Trophoblast cell (in vitro differentiated cells and primary cell): ENCODE data around the gene NPHP4.

Experiments
- DNase-seq, 2 donors: peaks; one replicate each; pipeline ENCODE4 v3.0.0-alpha.2; 2016
- H2AFZ ChIP-seq: 2 replicates; pipeline ENCODE4 v1.6.1; 2013; ENCODE audit warnings: low read length, moderate library complexity, mild to moderate bottlenecking; ENCODE audit not compliant: insufficient read depth, poor library complexity
- H2AK5ac ChIP-seq: 2 replicates; pipeline ENCODE4 v1.6.1; 2013; ENCODE audit warnings: mild to moderate bottlenecking, low read length
- H2BK120ac ChIP-seq: 2 replicates; pipeline ENCODE4 v1.6.1; 2013; ENCODE audit warnings: low read length, mild to moderate bottlenecking, moderate library complexity; ENCODE audit not compliant: insufficient read depth, poor library complexity
- H2BK12ac ChIP-seq: 2 replicates; pipeline ENCODE4 v1.6.1; 2013; ENCODE audit warnings: mild to moderate bottlenecking, low read length, moderate library complexity
- H2BK5ac ChIP-seq: 2 replicates; pipeline ENCODE4 v1.6.1; 2013; ENCODE audit warnings: low read length, low read depth, moderate library complexity, mild to moderate bottlenecking; ENCODE audit not compliant: poor library complexity
- H3K14ac ChIP-seq: 2 replicates; pipeline ENCODE4 v1.6.1; 2013; ENCODE audit warnings: mild to moderate bottlenecking, low read length
- H3K18ac ChIP-seq: 2 replicates; pipeline ENCODE4 v1.6.1; 2013; ENCODE audit warnings: mild to moderate bottlenecking, low read length
- H3K23ac ChIP-seq: 2 replicates; pipeline ENCODE4 v1.6.1; 2013; ENCODE audit warnings: low read length
- H3K27ac ChIP-seq: 2 replicates; pipeline ENCODE4 v1.5.1; 2013; ENCODE audit warnings: low read depth, mild to moderate bottlenecking, inconsistent platforms, low read length, moderate library complexity
- H3K27me3 ChIP-seq: 2 replicates; pipeline ENCODE4 v1.6.1; 2013; ENCODE audit warnings: inconsistent platforms, mild to moderate bottlenecking, low read length, moderate library complexity; ENCODE audit not compliant: insufficient read depth
- H3K36me3 ChIP-seq, 2 experiments: 1 replicate in 1 of 2; 2 replicates in 1 of 2; pipeline ENCODE4 v1.6.1; 2013; ENCODE audit warnings: low read length in 2 of 2, mild to moderate bottlenecking in 2 of 2, moderate library complexity in 1 of 2; ENCODE audit not compliant: insufficient read depth in 2 of 2, control insufficient read depth in 1 of 2
- H3K4ac ChIP-seq: 2 replicates; pipeline ENCODE4 v1.6.1; 2013; ENCODE audit warnings: low read depth, mild to moderate bottlenecking, low read length, moderate library complexity
- H3K4me1 ChIP-seq, 2 experiments: 1 replicate in 1 of 2; 2 replicates in 1 of 2; pipeline ENCODE4 v1.6.1; 2013; ENCODE audit warnings: low read length in 2 of 2, mild to moderate bottlenecking in 2 of 2, moderate library complexity in 1 of 2; ENCODE audit not compliant: insufficient read depth in 2 of 2, control insufficient read depth in 1 of 2
- H3K4me2 ChIP-seq: 2 replicates; pipeline ENCODE4 v1.6.1; 2013; ENCODE audit warnings: inconsistent platforms, mild to moderate bottlenecking, low read length, moderate library complexity
- H3K4me3 ChIP-seq: 2 replicates; pipeline ENCODE4 v1.5.1; 2013; ENCODE audit warnings: mild to moderate bottlenecking, low read depth, low read length, inconsistent platforms
- H3K79me1 ChIP-seq: one replicate; pipeline ENCODE4 v1.6.1; 2013; ENCODE audit warnings: low read length
- H3K79me2 ChIP-seq: 2 replicates; pipeline ENCODE4 v1.6.1; 2013; ENCODE audit warnings: low read length, mild to moderate bottlenecking; ENCODE audit not compliant: control insufficient read depth, insufficient read depth, poor library complexity
- H3K9ac ChIP-seq: 2 replicates; pipeline ENCODE4 v1.6.1; 2013; ENCODE audit warnings: mild to moderate bottlenecking, low read length
- H3K9me3 ChIP-seq: 2 replicates; pipeline ENCODE4 v1.6.1; 2013; ENCODE audit warnings: low read depth, mild to moderate bottlenecking, control low read depth, inconsistent platforms, low read length; ENCODE audit not compliant: insufficient read depth
- H4K12ac ChIP-seq: 2 replicates; pipeline ENCODE4 v1.6.1; 2013; ENCODE audit warnings: low read depth, mild to moderate bottlenecking, low read length, moderate library complexity
- H4K8ac ChIP-seq: 2 replicates; pipeline ENCODE4 v1.6.1; 2013; ENCODE audit warnings: low read depth, mild to moderate bottlenecking, low read length, moderate library complexity
- H4K91ac ChIP-seq: one replicate; pipeline ENCODE4 v1.6.1; 2013; ENCODE audit warnings: low read depth, mild to moderate bottlenecking, low read length, moderate library complexity
- WGBS: extraction: QIAGEN DNeasy Blood & Tissue Kit; methylation state at CpG from one replicate; pipeline ENCODE4 v1.1.7; 2013; ENCODE audit warnings: missing lambda C conversion rate; ENCODE audit not compliant: insufficient read length, insufficient coverage; ENCODE audit errors: extremely low coverage; 5-methylcytosine and 5-hydroxymethylcytosine counted together

The NPHP4 gene

GRCh38 chr1:6011946-6012258 is 19.7 kb upstream of the NPHP4 start:
- H4K12ac ChIP-seq, result no peak overlapping the region
- H3K9me3 ChIP-seq, result peaks cover 6% of the 10 kb centered on the region
- no peak for DNase-seq
- no peaks in the 10 kb centered on the region for H3K79me1 ChIP-seq
- no peak overlapping the region for H3K4ac ChIP-seq
- no peak overlapping the region for H3K18ac ChIP-seq
- H3K27ac ChIP-seq, result no peak overlapping the region
- no peak overlapping the region for H2AK5ac ChIP-seq
- no peak overlapping the region for H2BK5ac ChIP-seq
- WGBS, result 100% methylated on average over 1 of the region's 3 CpGs
- no peak overlapping the region for H3K14ac ChIP-seq
- no peak overlapping the region for H3K9ac ChIP-seq
- H3K4me1 ChIP-seq, result no peaks in the 10 kb centered on the region
- no peaks in the 10 kb centered on the region for H3K27me3 ChIP-seq
- no peak overlapping the region for H2AFZ ChIP-seq
- no peak overlapping the region for H4K8ac ChIP-seq
- no peak overlapping the region for H2BK120ac ChIP-seq
- no peaks in the 10 kb centered on the region for H3K36me3 ChIP-seq
- H3K4me3 ChIP-seq, result no peak overlapping the region
- H4K91ac ChIP-seq, result no peak overlapping the region
- H3K23ac ChIP-seq, result no peak overlapping the region
- H3K79me2 ChIP-seq, result no peaks in the 10 kb centered on the region
- H2BK12ac ChIP-seq, result no peak overlapping the region
- H3K4me2 ChIP-seq, result no peak overlapping the region

GRCh38 chr1:6011161-6011945 is 19.1 kb upstream of the NPHP4 start:
- Histone ChIP-seq H3K79me1 (no peaks in the 10 kb centered on the region), H3K14ac (no peak overlapping the region), H2AK5ac (no peak overlapping the region), H4K12ac (no peak overlapping the region), H3K4me1 (no peaks in the 10 kb centered on the region), H3K4ac (no peak overlapping the region), H2BK12ac (no peak overlapping the region), H3K36me3 (no peaks in the 10 kb centered on the region), H3K79me2 (no peaks in the 10 kb centered on the region), H2BK120ac (no peak overlapping the region), H3K18ac (no peak overlapping the region), H2AFZ (no peak overlapping the region), H3K9me3 (peaks cover 6% of the 10 kb centered on the region), H4K8ac (no peak overlapping the region), H3K27me3 (no peaks in the 10 kb centered on the region), H3K4me3 (no peak overlapping the region), H3K9ac (no peak overlapping the region), H3K23ac (no peak overlapping the region), H3K27ac (no peak overlapping the region), H4K91ac (no peak overlapping the region), H3K4me2 (no peak overlapping the region), H2BK5ac (no peak overlapping the region)
- no CpG with 5 or more reads among the region's 19 CpGs for WGBS
- DNase-seq, result no peak

- no peak overlapping the region for H3K4ac ChIP-seq
- no CpG with 5 or more reads among the region's 10 CpGs for WGBS
- H4K8ac ChIP-seq, result no peak overlapping the region
- no peak overlapping the region for H4K91ac ChIP-seq
- H3K9me3 ChIP-seq, result peaks cover 6% of the 10 kb centered on the region
- H3K9ac ChIP-seq, result no peak overlapping the region
- H3K4me3 ChIP-seq, result no peak overlapping the region
- no peak overlapping the region for H2AFZ ChIP-seq
- H4K12ac ChIP-seq, result no peak overlapping the region
- no peak overlapping the region for H3K4me2 ChIP-seq
- DNase-seq, result no peak
- no peaks in the 10 kb centered on the region for H3K27me3 ChIP-seq
- no peak overlapping the region for H2AK5ac ChIP-seq
- no peak overlapping the region for H2BK12ac ChIP-seq
- no peaks in the 10 kb centered on the region for H3K4me1 ChIP-seq
- no peak overlapping the region for H2BK5ac ChIP-seq
- no peak overlapping the region for H3K18ac ChIP-seq
- H3K14ac ChIP-seq, result no peak overlapping the region
- no peak overlapping the region for H2BK120ac ChIP-seq
- no peak overlapping the region for H3K23ac ChIP-seq
- no peaks in the 10 kb centered on the region for H3K79me2 ChIP-seq
- no peaks in the 10 kb centered on the region for H3K79me1 ChIP-seq
- H3K27ac ChIP-seq, result no peak overlapping the region
- no peaks in the 10 kb centered on the region for H3K36me3 ChIP-seq
Observed at GRCh38 chr1:6010554-6010953, 18.3 kb upstream of the NPHP4 start.

- Histone ChIP-seq H4K8ac (no peak overlapping the region), H3K79me2 (no peaks in the 10 kb centered on the region), H3K4me3 (no peak overlapping the region), H3K14ac (no peak overlapping the region), H3K36me3 (no peaks in the 10 kb centered on the region), H4K91ac (no peak overlapping the region), H2AFZ (no peak overlapping the region), H2BK120ac (no peak overlapping the region), H2AK5ac (no peak overlapping the region), H3K9me3 (peaks cover 6% of the 10 kb centered on the region), H3K23ac (no peak overlapping the region), H3K18ac (no peak overlapping the region), H3K4me1 (no peaks in the 10 kb centered on the region), H2BK5ac (no peak overlapping the region), H3K79me1 (no peaks in the 10 kb centered on the region), H3K27me3 (no peaks in the 10 kb centered on the region), H3K9ac (no peak overlapping the region), H3K4ac (no peak overlapping the region), H3K27ac (no peak overlapping the region), H4K12ac (no peak overlapping the region), H2BK12ac (no peak overlapping the region), H3K4me2 (no peak overlapping the region)
- DNase-seq, result no peak
- no CpG with 5 or more reads among the region's 23 CpGs for WGBS
Observed at GRCh38 chr1:6009120-6010040, 17.2 kb upstream of the NPHP4 start.
